Measurements from ENCODE around the gene GHITM. TPM values are rescaled to one million over a fixed set of nuclear protein-coding genes. Genes with fewer than 3 reads are reported as not detected.
"Not testable (repeated sequence)": the region's sequence is repeated elsewhere in the genome, so short reads cannot be mapped to it uniquely, and the experiment has no call there.

GHITM gene
- total RNA-seq, 1 donor from 2014 or later, result 468 TPM

DNA sequence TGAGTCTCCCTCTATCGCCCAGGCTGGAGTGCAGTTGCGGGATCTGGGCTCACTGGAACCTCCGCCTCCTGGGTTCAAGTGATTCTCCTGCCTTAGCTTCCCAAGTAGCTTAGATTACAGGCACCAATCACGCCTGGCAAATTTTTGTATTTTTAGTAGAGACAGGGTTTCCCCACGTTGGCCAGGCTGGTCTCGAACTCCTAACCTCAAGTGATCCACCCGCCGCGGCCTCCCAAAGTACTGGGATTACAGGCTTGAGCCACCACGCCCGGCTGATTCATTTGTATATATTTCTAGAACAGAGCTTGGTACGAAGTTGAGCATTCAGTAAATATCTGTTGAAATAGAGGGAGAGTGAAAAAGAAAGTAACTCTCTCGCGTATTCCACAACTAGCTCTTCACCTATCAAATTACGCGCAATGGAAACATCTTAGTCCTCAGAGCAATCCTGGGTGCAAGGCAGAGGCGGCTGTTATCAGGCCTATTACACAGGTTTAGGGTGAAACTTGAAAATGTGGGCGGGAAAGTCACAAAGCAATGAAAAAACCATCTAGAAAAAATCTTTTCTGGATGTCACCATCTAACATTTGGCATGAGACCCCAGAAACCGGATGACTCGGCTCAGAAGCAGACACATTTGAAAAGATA is 707 bp upstream of the GHITM start:
- peaks cover 26% of the 10 kb centered on the region for H3K36me3 ChIP-seq
- intact Hi-C loops (cut with micrococcal nuclease), result no loop called here
- no peaks in the 10 kb centered on the region for H3K27me3 ChIP-seq (ENCODE audit: low read depth)
- H3K27ac ChIP-seq (replicated peaks), result peak overlapping the region; percentile 98
- TF ChIP-seq, protein P1, sequence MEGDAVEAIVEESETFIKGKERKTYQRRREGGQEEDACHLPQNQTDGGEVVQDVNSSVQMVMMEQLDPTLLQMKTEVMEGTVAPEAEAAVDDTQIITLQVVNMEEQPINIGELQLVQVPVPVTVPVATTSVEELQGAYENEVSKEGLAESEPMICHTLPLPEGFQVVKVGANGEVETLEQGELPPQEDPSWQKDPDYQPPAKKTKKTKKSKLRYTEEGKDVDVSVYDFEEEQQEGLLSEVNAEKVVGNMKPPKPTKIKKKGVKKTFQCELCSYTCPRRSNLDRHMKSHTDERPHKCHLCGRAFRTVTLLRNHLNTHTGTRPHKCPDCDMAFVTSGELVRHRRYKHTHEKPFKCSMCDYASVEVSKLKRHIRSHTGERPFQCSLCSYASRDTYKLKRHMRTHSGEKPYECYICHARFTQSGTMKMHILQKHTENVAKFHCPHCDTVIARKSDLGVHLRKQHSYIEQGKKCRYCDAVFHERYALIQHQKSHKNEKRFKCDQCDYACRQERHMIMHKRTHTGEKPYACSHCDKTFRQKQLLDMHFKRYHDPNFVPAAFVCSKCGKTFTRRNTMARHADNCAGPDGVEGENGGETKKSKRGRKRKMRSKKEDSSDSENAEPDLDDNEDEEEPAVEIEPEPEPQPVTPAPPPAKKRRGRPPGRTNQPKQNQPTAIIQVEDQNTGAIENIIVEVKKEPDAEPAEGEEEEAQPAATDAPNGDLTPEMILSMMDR (IDR thresholded peaks at IDR 0.05; ENCODE audit: borderline replicate concordance), result no peak
- DNase-seq, result peak; percentile 19
- H3K4me3 ChIP-seq, result peak overlapping the region; percentile 100
- peaks cover 41% of the 10 kb centered on the region for H3K4me1 ChIP-seq
- H3K9me3 ChIP-seq (replicated peaks), result no peaks in the 10 kb centered on the region

DNA sequence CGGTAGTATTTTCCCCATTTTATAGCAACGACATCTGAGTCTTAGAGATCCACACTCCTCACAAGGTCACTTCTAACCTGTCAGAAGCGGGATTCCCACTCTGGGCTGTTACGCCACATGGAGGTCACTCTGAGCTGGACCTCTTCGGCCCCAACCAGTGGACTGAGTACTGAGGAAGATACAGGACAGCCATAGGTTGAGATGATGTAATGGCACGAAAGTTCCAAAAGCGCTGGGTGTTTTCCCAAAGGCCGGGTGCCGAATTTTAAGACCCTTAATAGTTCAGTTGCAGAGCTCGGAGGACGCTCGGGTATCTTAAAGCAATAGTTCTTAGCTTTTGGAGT is 699 bp downstream of the GHITM start:
- Histone ChIP-seq H3K36me3 (peaks cover 40% of the 10 kb centered on the region), H3K9me3 (replicated peaks) (no peaks in the 10 kb centered on the region), H3K27me3 (ENCODE audit: low read depth) (no peaks in the 10 kb centered on the region), H3K4me3 (peak overlapping the region; percentile 100), H3K4me1 (peaks cover 41% of the 10 kb centered on the region), H3K27ac (replicated peaks) (peak overlapping the region; percentile 98)
- DNase-seq, result no peak
- TF ChIP-seq, protein P1 (IDR thresholded peaks at IDR 0.05; ENCODE audit: borderline replicate concordance), result no peak
- intact Hi-C loops (cut with micrococcal nuclease), result no loop called here

DNA sequence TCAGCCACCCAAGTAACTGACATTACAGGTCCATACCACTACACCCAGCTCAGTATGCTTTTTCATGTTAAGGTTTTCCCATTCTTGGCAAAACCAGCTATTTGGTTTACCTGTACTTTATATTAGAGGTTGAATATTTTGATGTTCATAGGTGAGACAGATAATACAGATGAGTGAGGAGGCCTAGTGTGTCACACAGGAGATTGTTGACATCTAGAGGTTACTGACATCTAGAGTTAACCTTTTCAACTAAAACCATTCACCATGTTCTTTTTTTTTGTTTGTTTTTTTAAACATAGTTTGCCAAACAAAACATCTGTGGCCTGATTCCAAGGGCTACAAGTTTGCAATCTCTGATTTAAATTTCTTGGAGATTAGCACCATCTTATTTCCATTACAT is 8.0 kb downstream of the GHITM start:
- Histone ChIP-seq H3K4me1 (peaks cover 11% of the 10 kb centered on the region), H3K9me3 (replicated peaks) (no peaks in the 10 kb centered on the region), H3K27me3 (ENCODE audit: low read depth) (no peaks in the 10 kb centered on the region), H3K36me3 (peaks cover 100% of the 10 kb centered on the region), H3K4me3 (no peak overlapping the region), H3K27ac (replicated peaks) (no peak overlapping the region)
- intact Hi-C loops (cut with micrococcal nuclease), result no loop called here
- TF ChIP-seq, protein P1 (IDR thresholded peaks at IDR 0.05; ENCODE audit: borderline replicate concordance), result no peak
- no peak for DNase-seq

DNA sequence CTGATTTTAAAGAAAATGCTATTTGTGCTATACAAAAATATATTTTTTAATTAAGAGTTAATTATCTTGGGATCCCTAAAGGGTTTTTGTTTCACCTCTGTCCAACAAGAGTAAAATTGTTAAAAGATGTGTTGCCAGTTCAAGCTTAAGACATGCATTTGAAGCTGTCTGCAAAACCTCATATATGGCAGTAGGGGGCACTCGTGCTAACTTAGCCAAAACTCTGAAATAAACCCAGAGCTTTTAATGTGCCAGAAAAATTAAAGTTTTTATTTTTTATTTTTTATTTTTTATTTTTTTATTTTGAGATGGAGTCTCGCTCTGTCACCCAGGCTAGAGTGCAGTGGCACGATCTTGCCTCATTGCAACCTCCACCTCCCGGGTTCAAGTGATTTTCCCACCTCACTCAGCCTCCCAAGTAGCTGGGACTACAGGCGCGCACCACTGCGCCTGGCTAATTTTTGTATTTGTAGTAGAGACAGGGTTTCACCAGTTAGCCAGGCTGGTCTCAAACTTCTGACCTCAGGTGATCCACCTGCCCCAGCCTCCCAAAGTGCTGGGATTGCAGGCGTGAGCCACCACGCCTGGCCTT is 8.8 kb downstream of the GHITM start:
- H3K4me1 ChIP-seq; H3K27ac ChIP-seq (replicated peaks); DNase-seq; H3K9me3 ChIP-seq (replicated peaks); intact Hi-C loops (cut with micrococcal nuclease); H3K27me3 ChIP-seq (ENCODE audit: low read depth); H3K4me3 ChIP-seq: not testable (repeated sequence)
- TF ChIP-seq, protein P1 (IDR thresholded peaks at IDR 0.05; ENCODE audit: borderline replicate concordance), result peak; percentile 77
- H3K36me3 ChIP-seq, result peaks cover 100% of the 10 kb centered on the region

DNA sequence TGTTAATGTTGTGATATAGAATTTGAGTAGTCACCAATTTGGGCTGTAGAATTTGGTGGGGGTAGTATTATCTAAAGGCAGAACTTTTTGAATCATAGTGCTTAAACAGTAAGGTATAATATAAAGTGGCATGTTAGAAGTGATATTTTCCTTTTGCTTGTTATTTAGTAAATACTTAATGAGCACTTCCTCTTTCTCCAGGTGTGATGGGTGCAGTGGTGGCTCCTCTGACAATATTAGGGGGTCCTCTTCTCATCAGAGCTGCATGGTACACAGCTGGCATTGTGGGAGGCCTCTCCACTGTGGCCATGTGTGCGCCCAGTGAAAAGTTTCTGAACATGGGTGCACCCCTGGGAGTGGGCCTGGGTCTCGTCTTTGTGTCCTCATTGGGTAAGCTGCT is 10.5 kb downstream of the GHITM start:
- no peaks in the 10 kb centered on the region for H3K4me1 ChIP-seq
- H3K36me3 ChIP-seq, result peaks cover 100% of the 10 kb centered on the region
- no peaks in the 10 kb centered on the region for H3K27me3 ChIP-seq (ENCODE audit: low read depth)
- no peak overlapping the region for H3K27ac ChIP-seq (replicated peaks)
- H3K4me3 ChIP-seq, result no peak overlapping the region
- DNase-seq, result no peak
- intact Hi-C loops (cut with micrococcal nuclease), result no loop called here
- TF ChIP-seq, protein P1 (IDR thresholded peaks at IDR 0.05; ENCODE audit: borderline replicate concordance), result no peak
- H3K9me3 ChIP-seq (replicated peaks), result no peaks in the 10 kb centered on the region
